ENCODE measurements around the gene MIPOL1.

MIPOL1 gene

GRCh38 chr14:37329189-37330001, 131.7 kb downstream of the MIPOL1 start:
- Histone ChIP-seq H3K9me3 (ENCODE audit: low read length) (no peaks in the 10 kb centered on the region), H3K9me2 (ENCODE audit: low read depth, low read length) (no peaks in the 10 kb centered on the region), H2AFZ (ENCODE audit: low read length) (no peak overlapping the region), H3F3A (ENCODE audit: insufficient read depth, low read length) (no peaks in the 10 kb centered on the region), H4K20me1 (ENCODE audit: insufficient read depth, low read length) (no peaks in the 10 kb centered on the region), H3K4me3 (ENCODE audit: low read depth, low read length, poor library complexity, severe bottlenecking) (no peak overlapping the region), H3K36me3 (ENCODE audit: insufficient read depth, low read length) (no peaks in the 10 kb centered on the region), H3K27ac (ENCODE audit: low read depth, low read length, poor library complexity, severe bottlenecking) (no peak overlapping the region), H3K9ac (ENCODE audit: low read length) (no peak overlapping the region), H3K27me3 (ENCODE audit: insufficient read depth, low read length) (no peaks in the 10 kb centered on the region), H3K4me2 (ENCODE audit: low read length) (no peak overlapping the region), H3K4me1 (ENCODE audit: insufficient read depth, low read length, severe bottlenecking) (no peaks in the 10 kb centered on the region), H3K79me2 (ENCODE audit: insufficient read depth, low read length) (no peaks in the 10 kb centered on the region)
- TF ChIP-seq, protein P1, sequence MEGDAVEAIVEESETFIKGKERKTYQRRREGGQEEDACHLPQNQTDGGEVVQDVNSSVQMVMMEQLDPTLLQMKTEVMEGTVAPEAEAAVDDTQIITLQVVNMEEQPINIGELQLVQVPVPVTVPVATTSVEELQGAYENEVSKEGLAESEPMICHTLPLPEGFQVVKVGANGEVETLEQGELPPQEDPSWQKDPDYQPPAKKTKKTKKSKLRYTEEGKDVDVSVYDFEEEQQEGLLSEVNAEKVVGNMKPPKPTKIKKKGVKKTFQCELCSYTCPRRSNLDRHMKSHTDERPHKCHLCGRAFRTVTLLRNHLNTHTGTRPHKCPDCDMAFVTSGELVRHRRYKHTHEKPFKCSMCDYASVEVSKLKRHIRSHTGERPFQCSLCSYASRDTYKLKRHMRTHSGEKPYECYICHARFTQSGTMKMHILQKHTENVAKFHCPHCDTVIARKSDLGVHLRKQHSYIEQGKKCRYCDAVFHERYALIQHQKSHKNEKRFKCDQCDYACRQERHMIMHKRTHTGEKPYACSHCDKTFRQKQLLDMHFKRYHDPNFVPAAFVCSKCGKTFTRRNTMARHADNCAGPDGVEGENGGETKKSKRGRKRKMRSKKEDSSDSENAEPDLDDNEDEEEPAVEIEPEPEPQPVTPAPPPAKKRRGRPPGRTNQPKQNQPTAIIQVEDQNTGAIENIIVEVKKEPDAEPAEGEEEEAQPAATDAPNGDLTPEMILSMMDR (IDR thresholded peaks at IDR 0.05; ENCODE audit: low read length), result no peak
- no peak for TF ChIP-seq EZH2 (IDR thresholded peaks at IDR 0.05; ENCODE audit: borderline replicate concordance, low read length)

DNA sequence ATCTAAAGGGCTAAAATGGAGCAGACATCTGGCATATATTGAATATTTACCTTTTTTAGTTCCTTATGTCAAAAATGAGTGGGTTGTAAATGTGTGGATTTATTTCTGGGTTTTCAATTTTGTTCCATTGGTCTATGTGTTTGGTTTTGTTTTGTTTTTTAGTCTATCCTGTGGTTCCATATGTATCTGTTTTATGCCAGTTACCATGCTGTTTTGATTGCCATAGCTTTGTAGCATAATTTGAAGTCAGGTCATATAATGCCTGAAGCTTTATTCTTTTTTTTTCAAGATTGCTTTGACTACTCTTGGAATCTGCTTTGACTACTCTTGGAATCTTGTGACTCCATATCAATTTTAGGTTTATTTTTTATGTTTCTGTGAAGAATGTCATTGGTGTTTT, 133.2 kb downstream of the MIPOL1 start:
- Histone ChIP-seq H2AFZ (ENCODE audit: low read length) (no peak overlapping the region), H3K4me1 (ENCODE audit: insufficient read depth, low read length, severe bottlenecking) (no peaks in the 10 kb centered on the region), H3K4me3 (ENCODE audit: low read depth, low read length, poor library complexity, severe bottlenecking) (no peak overlapping the region), H3K27me3 (ENCODE audit: insufficient read depth, low read length) (no peaks in the 10 kb centered on the region), H3K9ac (ENCODE audit: low read length) (no peak overlapping the region), H3K27ac (ENCODE audit: low read depth, low read length, poor library complexity, severe bottlenecking) (no peak overlapping the region), H4K20me1 (ENCODE audit: insufficient read depth, low read length) (no peaks in the 10 kb centered on the region), H3K9me3 (ENCODE audit: low read length) (no peaks in the 10 kb centered on the region), H3K9me2 (ENCODE audit: low read depth, low read length) (no peaks in the 10 kb centered on the region), H3K4me2 (ENCODE audit: low read length) (no peak overlapping the region), H3K79me2 (ENCODE audit: insufficient read depth, low read length) (no peaks in the 10 kb centered on the region), H3K36me3 (ENCODE audit: insufficient read depth, low read length) (no peaks in the 10 kb centered on the region), H3F3A (ENCODE audit: insufficient read depth, low read length) (no peaks in the 10 kb centered on the region)
- no peak for TF ChIP-seq EZH2 (IDR thresholded peaks at IDR 0.05; ENCODE audit: borderline replicate concordance, low read length)
- TF ChIP-seq, protein P1 (IDR thresholded peaks at IDR 0.05; ENCODE audit: low read length), result no peak

DNA sequence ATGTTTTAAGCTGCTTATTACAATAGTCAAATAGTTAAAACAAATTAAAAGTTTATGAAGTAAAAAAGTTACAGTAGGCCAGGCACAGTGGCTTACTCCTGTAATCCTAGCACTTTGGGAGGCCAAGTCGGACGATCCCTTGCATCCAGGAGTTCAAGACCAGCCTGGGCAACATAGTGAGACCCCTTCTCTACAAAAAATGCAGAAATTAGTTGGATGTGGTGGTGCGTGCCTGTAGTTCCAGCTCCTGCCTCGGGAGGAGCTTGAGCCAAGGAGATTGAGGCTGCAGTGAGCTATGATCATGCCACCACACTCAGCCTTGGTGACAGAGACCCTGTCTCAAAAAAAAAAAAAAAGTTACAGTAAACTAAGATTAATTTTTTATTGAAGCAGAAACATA, 142.6 kb downstream of the MIPOL1 start:
- Histone ChIP-seq H3K27ac (ENCODE audit: low read depth, low read length, poor library complexity, severe bottlenecking) (no peak overlapping the region), H3K4me1 (ENCODE audit: insufficient read depth, low read length, severe bottlenecking) (no peaks in the 10 kb centered on the region), H3K4me3 (ENCODE audit: low read depth, low read length, poor library complexity, severe bottlenecking) (no peak overlapping the region), H3F3A (ENCODE audit: insufficient read depth, low read length) (no peaks in the 10 kb centered on the region), H3K4me2 (ENCODE audit: low read length) (no peak overlapping the region), H3K9me2 (ENCODE audit: low read depth, low read length) (0 out of 2 replicates have a peak, but pooled peaks cover 3% of the 10 kb centered on the region), H2AFZ (ENCODE audit: low read length) (no peak overlapping the region), H4K20me1 (ENCODE audit: insufficient read depth, low read length) (no peaks in the 10 kb centered on the region), H3K9me3 (ENCODE audit: low read length) (no peaks in the 10 kb centered on the region), H3K27me3 (ENCODE audit: insufficient read depth, low read length) (no peaks in the 10 kb centered on the region), H3K36me3 (ENCODE audit: insufficient read depth, low read length) (no peaks in the 10 kb centered on the region), H3K9ac (ENCODE audit: low read length) (no peak overlapping the region), H3K79me2 (ENCODE audit: insufficient read depth, low read length) (no peaks in the 10 kb centered on the region)
- no peak for TF ChIP-seq EZH2 (IDR thresholded peaks at IDR 0.05; ENCODE audit: borderline replicate concordance, low read length)
- TF ChIP-seq, protein P1 (IDR thresholded peaks at IDR 0.05; ENCODE audit: low read length), result no peak
